ENCODE data around the gene C9orf152. TPM values are rescaled to one million over a fixed set of nuclear protein-coding genes. Genes with fewer than 3 reads are reported as not detected.

Gene C9orf152
- total RNA-seq, 3 donors from 2014 or later (not counting 1 experiment from before 2014, with no cell fraction given), result not detected

- H3K4me3 ChIP-seq (ENCODE audit: low read length), result no peak overlapping the region
- no peaks in the 10 kb centered on the region for H3K27me3 ChIP-seq (ENCODE audit: control insufficient read depth, insufficient read depth, low read length)
- no peaks in the 10 kb centered on the region for H3K9me3 Mint-ChIP-seq
- WGBS (ENCODE audit: insufficient coverage), result 79% methylated on average over 7 of the region's 7 CpGs
- peaks cover 6 to 7% of the 10 kb centered on the region in 2 donors for H3K4me1 Mint-ChIP-seq
- no peaks in the 10 kb centered on the region for H3K36me3 Mint-ChIP-seq
- H3K36me3 ChIP-seq (ENCODE audit: control insufficient read depth, insufficient read depth, low read length), result no peaks in the 10 kb centered on the region
- DNase-seq (peak in 1 of 2 donors; percentile 70), ATAC-seq (peak; percentile 71 to 82 (median 73))
- no peak overlapping the region for H3K4me3 Mint-ChIP-seq
- no peaks in the 10 kb centered on the region for H3K9me3 ChIP-seq (ENCODE audit: control insufficient read depth, insufficient read depth, low read length)
- H3K27me3 Mint-ChIP-seq (ENCODE audit: low read depth in 2 of 2), result no peaks in the 10 kb centered on the region
- intact Hi-C loops (cut with micrococcal nuclease), result loop anchor here (2.0 to 10.0 kb wide), 3 partner anchors 33 to 1114 kb away; no protein-coding TSS in a partner anchor
- TF ChIP-seq, protein P1, sequence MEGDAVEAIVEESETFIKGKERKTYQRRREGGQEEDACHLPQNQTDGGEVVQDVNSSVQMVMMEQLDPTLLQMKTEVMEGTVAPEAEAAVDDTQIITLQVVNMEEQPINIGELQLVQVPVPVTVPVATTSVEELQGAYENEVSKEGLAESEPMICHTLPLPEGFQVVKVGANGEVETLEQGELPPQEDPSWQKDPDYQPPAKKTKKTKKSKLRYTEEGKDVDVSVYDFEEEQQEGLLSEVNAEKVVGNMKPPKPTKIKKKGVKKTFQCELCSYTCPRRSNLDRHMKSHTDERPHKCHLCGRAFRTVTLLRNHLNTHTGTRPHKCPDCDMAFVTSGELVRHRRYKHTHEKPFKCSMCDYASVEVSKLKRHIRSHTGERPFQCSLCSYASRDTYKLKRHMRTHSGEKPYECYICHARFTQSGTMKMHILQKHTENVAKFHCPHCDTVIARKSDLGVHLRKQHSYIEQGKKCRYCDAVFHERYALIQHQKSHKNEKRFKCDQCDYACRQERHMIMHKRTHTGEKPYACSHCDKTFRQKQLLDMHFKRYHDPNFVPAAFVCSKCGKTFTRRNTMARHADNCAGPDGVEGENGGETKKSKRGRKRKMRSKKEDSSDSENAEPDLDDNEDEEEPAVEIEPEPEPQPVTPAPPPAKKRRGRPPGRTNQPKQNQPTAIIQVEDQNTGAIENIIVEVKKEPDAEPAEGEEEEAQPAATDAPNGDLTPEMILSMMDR (IDR thresholded peaks at IDR 0.05), result peak; percentile 70
- H3K27ac ChIP-seq (ENCODE audit: low read length), result no peak overlapping the region
- no peak overlapping the region for H3K27ac Mint-ChIP-seq
- no peaks in the 10 kb centered on the region for H3K4me1 ChIP-seq (ENCODE audit: control insufficient read depth, insufficient read depth, low read length)
These were observed 24.5 kb downstream of the C9orf152 start for GRCh38 chr9:110183208-110184145.

GRCh38 chr9:110180511-110181434 lies 27.2 kb downstream of the C9orf152 start:
- 92% methylated on average over 7 of the region's 7 CpGs for WGBS (ENCODE audit: insufficient coverage)
- H3K36me3 ChIP-seq (ENCODE audit: control insufficient read depth, insufficient read depth, low read length), result no peaks in the 10 kb centered on the region
- no peak overlapping the region for H3K27ac ChIP-seq (ENCODE audit: low read length)
- intact Hi-C loops (cut with micrococcal nuclease), result loop anchor here (5.0 to 10.0 kb wide), 2 partner anchors 444 to 1117 kb away; no protein-coding TSS in a partner anchor
- H3K9me3 Mint-ChIP-seq, result no peaks in the 10 kb centered on the region
- DNase-seq (no peak), ATAC-seq (no peak)
- H3K4me1 Mint-ChIP-seq, result peaks cover 6 to 7% of the 10 kb centered on the region in 2 donors
- H3K9me3 ChIP-seq (ENCODE audit: control insufficient read depth, insufficient read depth, low read length), result no peaks in the 10 kb centered on the region
- H3K27ac Mint-ChIP-seq, result no peak overlapping the region
- H3K4me1 ChIP-seq (ENCODE audit: control insufficient read depth, insufficient read depth, low read length), result no peaks in the 10 kb centered on the region
- H3K27me3 ChIP-seq (ENCODE audit: control insufficient read depth, insufficient read depth, low read length), result no peaks in the 10 kb centered on the region
- H3K27me3 Mint-ChIP-seq (ENCODE audit: low read depth in 2 of 2), result no peaks in the 10 kb centered on the region
- H3K36me3 Mint-ChIP-seq, result no peaks in the 10 kb centered on the region
- no peak overlapping the region for H3K4me3 Mint-ChIP-seq
- no peak overlapping the region for H3K4me3 ChIP-seq (ENCODE audit: low read length)
- TF ChIP-seq, protein P1 (IDR thresholded peaks at IDR 0.05), result no peak

GRCh38 chr9:110179734-110180133 lies 28.2 kb downstream of the C9orf152 start:
- TF ChIP-seq, protein P1 (IDR thresholded peaks at IDR 0.05), result no peak
- Histone ChIP-seq H3K4me1 (ENCODE audit: control insufficient read depth, insufficient read depth, low read length) (no peaks in the 10 kb centered on the region), H3K27ac (ENCODE audit: low read length) (no peak overlapping the region), H3K9me3 (ENCODE audit: control insufficient read depth, insufficient read depth, low read length) (no peaks in the 10 kb centered on the region), H3K4me3 (ENCODE audit: low read length) (no peak overlapping the region), H3K27me3 (ENCODE audit: control insufficient read depth, insufficient read depth, low read length) (no peaks in the 10 kb centered on the region), H3K36me3 (ENCODE audit: control insufficient read depth, insufficient read depth, low read length) (no peaks in the 10 kb centered on the region)
- no peaks in the 10 kb centered on the region for H3K36me3 Mint-ChIP-seq
- H3K9me3 Mint-ChIP-seq, result no peaks in the 10 kb centered on the region
- intact Hi-C loops (cut with micrococcal nuclease), result loop anchor here (5.0 to 10.0 kb wide), 2 partner anchors 445 to 1118 kb away; no protein-coding TSS in a partner anchor
- no peak overlapping the region for H3K4me3 Mint-ChIP-seq
- WGBS (ENCODE audit: insufficient coverage), result 92% methylated on average over 2 of the region's 4 CpGs
- peaks cover 6 to 7% of the 10 kb centered on the region in 2 donors for H3K4me1 Mint-ChIP-seq
- H3K27ac Mint-ChIP-seq, result no peak overlapping the region
- H3K27me3 Mint-ChIP-seq (ENCODE audit: low read depth in 2 of 2), result no peaks in the 10 kb centered on the region
- DNase-seq (no peak), ATAC-seq (no peak)
